ENCODE data around the gene IGFBP2.

The IGFBP2 gene

DNA sequence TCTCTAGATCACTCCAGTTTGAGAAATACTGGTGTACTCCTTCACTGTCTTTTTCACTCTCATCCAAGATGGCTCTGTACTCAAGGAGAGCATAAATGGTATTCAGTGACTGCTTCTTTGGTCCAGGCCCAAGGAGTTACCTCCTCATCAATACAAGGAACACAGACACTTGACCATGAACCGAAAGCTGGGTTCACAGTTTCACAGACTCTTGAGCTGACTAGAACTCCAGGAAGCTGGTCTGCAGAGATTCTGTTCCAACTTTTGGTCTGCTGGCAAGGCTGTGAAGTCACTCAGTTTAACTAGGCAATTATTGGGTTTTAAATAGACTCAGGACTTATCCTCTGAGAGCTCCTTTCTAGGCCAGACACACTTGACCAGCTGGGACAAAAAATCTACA, 69.5 kb downstream of the IGFBP2 start:
- no peak for DNase-seq (ENCODE audit: low read depth)

DNA sequence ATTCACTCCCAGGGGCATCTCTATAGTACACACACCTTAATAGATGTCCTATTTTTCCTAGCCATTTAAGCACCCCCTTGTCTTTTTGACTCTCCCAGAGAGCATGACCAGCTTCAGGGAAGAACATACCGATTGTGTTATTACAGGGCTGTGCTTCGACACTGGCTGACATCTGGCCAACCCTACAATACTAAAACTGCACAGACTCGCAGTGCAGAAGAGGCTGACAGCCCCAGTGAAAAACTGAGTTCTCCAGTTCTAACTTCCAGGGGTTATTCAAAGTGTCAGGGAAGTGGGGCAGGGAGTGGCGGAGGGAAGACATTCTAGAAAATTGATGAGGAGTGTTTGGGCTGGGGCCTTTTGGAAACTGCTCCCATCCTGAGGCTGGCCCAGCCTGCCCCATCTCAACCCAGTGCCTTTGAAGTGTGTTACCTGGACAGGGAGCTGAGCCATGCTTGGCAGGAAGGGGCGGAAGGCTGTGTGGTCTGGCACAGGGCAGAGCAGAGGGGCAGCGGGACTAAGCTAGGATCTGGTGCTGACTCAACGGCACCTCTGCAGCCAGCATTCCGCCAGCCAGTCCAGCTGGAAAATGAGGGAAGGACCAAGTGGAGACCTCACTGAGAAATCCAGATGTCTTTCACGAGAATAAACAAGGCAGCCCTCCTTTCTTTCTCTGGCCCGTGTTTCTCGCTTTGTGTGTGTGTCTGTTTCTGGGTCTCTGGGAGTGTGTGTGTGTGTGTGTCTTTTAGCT, 77.5 kb downstream of the IGFBP2 start:
- no peak for DNase-seq (ENCODE audit: low read depth)

GRCh38 chr2:216711348-216711747, 78.1 kb downstream of the IGFBP2 start:
- DNase-seq (ENCODE audit: low read depth): no peak

DNA sequence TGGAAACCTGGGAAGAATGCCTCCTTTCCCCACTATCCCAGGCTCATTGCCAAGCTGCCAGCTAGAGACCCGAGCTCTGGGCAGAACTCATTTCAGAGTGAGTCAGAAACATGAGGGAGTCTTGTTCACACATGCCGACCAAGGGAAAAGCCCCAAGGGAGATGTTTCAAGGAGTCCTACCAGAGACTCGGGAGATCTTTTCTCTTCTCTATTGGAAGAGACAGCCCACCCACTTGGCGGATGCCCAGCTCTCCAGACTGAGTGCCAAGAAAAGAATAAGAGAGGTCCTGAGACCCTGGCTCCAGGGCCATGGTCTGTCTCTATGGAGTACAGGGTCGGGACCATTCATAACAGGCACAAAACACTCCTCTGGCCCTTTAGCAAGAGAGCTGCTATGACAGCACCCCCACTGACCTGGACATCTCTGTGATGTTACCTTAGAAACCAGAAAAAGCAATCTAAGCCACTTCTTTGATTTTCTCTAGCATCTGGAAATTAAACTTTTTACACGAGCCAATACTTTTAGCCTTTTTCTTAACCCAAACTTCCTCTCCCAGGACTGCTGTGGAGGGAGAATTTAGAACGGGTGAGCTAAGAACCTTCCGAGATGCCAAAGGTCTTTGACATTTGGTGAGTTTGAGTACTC, 80.6 kb downstream of the IGFBP2 start:
- DNase-seq (ENCODE audit: low read depth): no peak
